Suppressor macrophage treated with lipopolysaccharide for 1 hour (primary cell): ENCODE measurements around the gene TRPV3.
"Not testable (repeated sequence)": the region's sequence is repeated elsewhere in the genome, so short reads cannot be mapped to it uniquely, and the experiment has no call there.

Experiments used
- DNase-seq, 3 donors: peaks; one replicate each; pipeline ENCODE4 v3.0.0-alpha.2; 2020 to 2022

The TRPV3 gene

GRCh38 chr17:3469529-3469928 lies 88.1 kb downstream of the TRPV3 start:
- DNase-seq = no peak

DNA sequence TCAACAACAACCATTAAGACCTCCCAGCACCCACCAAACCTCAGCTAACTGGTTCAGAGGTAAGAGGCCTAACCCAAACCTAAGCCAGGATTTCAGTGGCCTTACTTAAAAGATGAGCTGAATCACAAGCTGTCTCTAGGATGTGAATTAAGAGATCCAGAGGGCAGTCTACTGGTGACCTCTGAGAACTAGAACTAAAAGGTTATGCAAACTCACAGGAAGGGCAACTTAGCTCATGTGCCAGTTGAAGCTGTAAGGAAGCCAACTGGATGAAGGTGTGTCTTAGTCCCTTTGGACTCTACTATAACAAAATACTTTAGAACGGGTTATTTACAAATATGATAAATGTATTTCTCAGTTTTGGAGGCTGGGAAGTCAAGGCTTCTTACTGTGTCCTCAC lies 91.3 kb downstream of the TRPV3 start:
- DNase-seq = not testable (repeated sequence)
